Measurements from ENCODE around the gene C1QL1. TPM values are rescaled to one million over a fixed set of nuclear protein-coding genes. Genes with fewer than 3 reads are reported as not detected.
A peak's percentile ranks its signal among the peaks of the same experiment; 100 is the strongest.

Gene C1QL1
- total and polyA plus RNA-seq, 4 donors = 0.10 to 0.57 (median 0.39) TPM

- no peak overlapping the region for H3K27ac ChIP-seq (ENCODE audit: low read depth in 1 of 2, low read length in 1 of 2)
- ATAC-seq (ENCODE audit: insufficient read depth, low FRiP score) (no peak), DNase-seq (no peak)
- TF ChIP-seq CTCF (IDR thresholded peaks at IDR 0.05; ENCODE audit: control extremely low read depth, extremely low read depth) = no peak
- H3K4me1 ChIP-seq (ENCODE audit: control insufficient read depth in 5 of 5, insufficient read depth in 5 of 5, low read length in 5 of 5) = peaks cover 0 to 11% (median 0%) of the 10 kb centered on the region in 5 donors
- no peak overlapping the region for H3K9ac ChIP-seq (ENCODE audit: insufficient read depth in 1 of 2, low read length in 2 of 2)
- no peaks in the 10 kb centered on the region for H3K36me3 ChIP-seq (ENCODE audit: control insufficient read depth in 4 of 4, insufficient read depth in 4 of 4, low read length in 4 of 4)
- no peaks in the 10 kb centered on the region for H3K9me3 ChIP-seq (ENCODE audit: control insufficient read depth in 4 of 4, insufficient read depth in 3 of 4, low read length in 3 of 4)
- no peak overlapping the region for H3K4me3 ChIP-seq
- H3K27me3 ChIP-seq (ENCODE audit: control insufficient read depth in 3 of 3, insufficient read depth in 3 of 3, low read length in 2 of 3) = no peaks in the 10 kb centered on the region
- WGBS, 2 donors = 46 to 66% methylated on average over 10 of the region's 10 CpGs
Measured at GRCh38 chr17:45008216-45008615, 40.1 kb upstream of the C1QL1 start.

GRCh38 chr17:45006927-45007461 lies 38.9 kb upstream of the C1QL1 start:
- no peaks in the 10 kb centered on the region for H3K36me3 ChIP-seq (ENCODE audit: control insufficient read depth in 4 of 4, insufficient read depth in 4 of 4, low read length in 4 of 4)
- no peak for TF ChIP-seq CTCF (IDR thresholded peaks at IDR 0.05; ENCODE audit: control extremely low read depth, extremely low read depth)
- DNase-seq (peak in 2 of 3 donors; percentile 43 to 47), ATAC-seq (ENCODE audit: insufficient read depth, low FRiP score) (no peak)
- H3K4me1 ChIP-seq (ENCODE audit: control insufficient read depth in 5 of 5, insufficient read depth in 5 of 5, low read length in 5 of 5) = peaks cover 0 to 3% (median 0%) of the 10 kb centered on the region in 5 donors
- no peak overlapping the region for H3K27ac ChIP-seq (ENCODE audit: low read depth in 1 of 2, low read length in 1 of 2)
- H3K27me3 ChIP-seq (ENCODE audit: control insufficient read depth in 3 of 3, insufficient read depth in 3 of 3, low read length in 2 of 3) = no peaks in the 10 kb centered on the region
- H3K9ac ChIP-seq (ENCODE audit: insufficient read depth in 1 of 2, low read length in 2 of 2) = no peak overlapping the region
- WGBS, 2 donors = 31 to 44% methylated on average over 10 of the region's 10 CpGs
- H3K9me3 ChIP-seq (ENCODE audit: control insufficient read depth in 4 of 4, insufficient read depth in 3 of 4, low read length in 3 of 4) = no peaks in the 10 kb centered on the region
- H3K4me3 ChIP-seq = no peak overlapping the region

- H3K4me3 ChIP-seq = no peak overlapping the region
- H3K9me3 ChIP-seq (ENCODE audit: control insufficient read depth in 4 of 4, insufficient read depth in 3 of 4, low read length in 3 of 4) = no peaks in the 10 kb centered on the region
- WGBS, 2 donors = 73% methylated on average over 2 of the region's 2 CpGs
- DNase-seq = no peak
- TF ChIP-seq CTCF (IDR thresholded peaks at IDR 0.05; ENCODE audit: control extremely low read depth, extremely low read depth) = no peak
- no peak for ATAC-seq (ENCODE audit: insufficient read depth, low FRiP score)
- H3K27ac ChIP-seq (ENCODE audit: low read depth in 1 of 2, low read length in 1 of 2) = no peak overlapping the region
- H3K9ac ChIP-seq (ENCODE audit: insufficient read depth in 1 of 2, low read length in 2 of 2) = no peak overlapping the region
- peaks cover 0 to 3% (median 0%) of the 10 kb centered on the region in 5 donors for H3K4me1 ChIP-seq (ENCODE audit: control insufficient read depth in 5 of 5, insufficient read depth in 5 of 5, low read length in 5 of 5)
- no peaks in the 10 kb centered on the region for H3K36me3 ChIP-seq (ENCODE audit: control insufficient read depth in 4 of 4, insufficient read depth in 4 of 4, low read length in 4 of 4)
- H3K27me3 ChIP-seq (ENCODE audit: control insufficient read depth in 3 of 3, insufficient read depth in 3 of 3, low read length in 2 of 3) = no peaks in the 10 kb centered on the region
Measured at GRCh38 chr17:45005700-45006099, 37.6 kb upstream of the C1QL1 start.

GRCh38 chr17:45004388-45004787 lies 36.3 kb upstream of the C1QL1 start:
- Histone ChIP-seq H3K27me3 (ENCODE audit: control insufficient read depth in 3 of 3, insufficient read depth in 3 of 3, low read length in 2 of 3) (no peaks in the 10 kb centered on the region), H3K9me3 (ENCODE audit: control insufficient read depth in 4 of 4, insufficient read depth in 3 of 4, low read length in 3 of 4) (peaks cover 0 to 3% (median 1%) of the 10 kb centered on the region in 4 donors), H3K4me3 (no peak overlapping the region), H3K36me3 (ENCODE audit: control insufficient read depth in 4 of 4, insufficient read depth in 4 of 4, low read length in 4 of 4) (no peaks in the 10 kb centered on the region), H3K27ac (ENCODE audit: low read depth in 1 of 2, low read length in 1 of 2) (no peak overlapping the region), H3K9ac (ENCODE audit: insufficient read depth in 1 of 2, low read length in 2 of 2) (no peak overlapping the region), H3K4me1 (ENCODE audit: control insufficient read depth in 5 of 5, insufficient read depth in 5 of 5, low read length in 5 of 5) (peaks cover 0 to 3% (median 0%) of the 10 kb centered on the region in 5 donors)
- TF ChIP-seq CTCF (IDR thresholded peaks at IDR 0.05; ENCODE audit: control extremely low read depth, extremely low read depth) = no peak
- 85 to 93% methylated on average over 3 of the region's 3 CpGs for WGBS, 2 donors
- ATAC-seq (ENCODE audit: insufficient read depth, low FRiP score) (no peak), DNase-seq (no peak)
